ENCODE data around the gene KIAA1217.

GRCh38 chr10:24210501-24210900 lies 1.6 kb downstream of the KIAA1217 start:
- TF ChIP-seq CTCF (IDR thresholded peaks at IDR 0.05; ENCODE audit: insufficient read depth, low read length, poor library complexity, severe bottlenecking) (no peak), EZH2phosphoT487 (conservative IDR thresholded peaks at IDR 0.05; ENCODE audit: low read length) (no peak)
